GM23338 (cell line): ENCODE data around the gene FBXO31.

Source experiments
- CTCF ChIP-seq, 2 experiments: fragments of 200-600 bp in 1 of 2; sonication (generic) in 1 of 2; conservative IDR thresholded peaks; 2 replicates each; pipeline versions ENCODE4 v1.5.1 to v1.6.1; 2016 to 2017; ENCODE audit warnings: antibody characterized with exemption in 2 of 2, low read depth in 2 of 2, mild to moderate bottlenecking in 2 of 2, moderate library complexity in 1 of 2
- EZH2 ChIP-seq: fragments of 200-600 bp; sonication (generic); IDR thresholded peaks from one replicate; pipeline ENCODE4 v1.8.0; 2017; ENCODE audit warnings: antibody characterized with exemption, mild to moderate bottlenecking, low read depth; ENCODE audit not compliant: unreplicated experiment
- POLR2AphosphoS5 ChIP-seq: IDR thresholded peaks from 2 replicates; pipeline ENCODE4 v1.6.1; 2016; ENCODE audit warnings: antibody characterized with exemption, low read depth
- TF ChIP-seq, protein P1 (sequence below): IDR thresholded peaks from one replicate; pipeline ENCODE4 v1.6.1; 2018; ENCODE audit warnings: antibody characterized with exemption; ENCODE audit not compliant: unreplicated experiment

- TF ChIP-seq CTCF (conservative IDR thresholded peaks at IDR 0.05; ENCODE audit: low read depth in 2 of 2) = no peak
- TF ChIP-seq, protein P1, sequence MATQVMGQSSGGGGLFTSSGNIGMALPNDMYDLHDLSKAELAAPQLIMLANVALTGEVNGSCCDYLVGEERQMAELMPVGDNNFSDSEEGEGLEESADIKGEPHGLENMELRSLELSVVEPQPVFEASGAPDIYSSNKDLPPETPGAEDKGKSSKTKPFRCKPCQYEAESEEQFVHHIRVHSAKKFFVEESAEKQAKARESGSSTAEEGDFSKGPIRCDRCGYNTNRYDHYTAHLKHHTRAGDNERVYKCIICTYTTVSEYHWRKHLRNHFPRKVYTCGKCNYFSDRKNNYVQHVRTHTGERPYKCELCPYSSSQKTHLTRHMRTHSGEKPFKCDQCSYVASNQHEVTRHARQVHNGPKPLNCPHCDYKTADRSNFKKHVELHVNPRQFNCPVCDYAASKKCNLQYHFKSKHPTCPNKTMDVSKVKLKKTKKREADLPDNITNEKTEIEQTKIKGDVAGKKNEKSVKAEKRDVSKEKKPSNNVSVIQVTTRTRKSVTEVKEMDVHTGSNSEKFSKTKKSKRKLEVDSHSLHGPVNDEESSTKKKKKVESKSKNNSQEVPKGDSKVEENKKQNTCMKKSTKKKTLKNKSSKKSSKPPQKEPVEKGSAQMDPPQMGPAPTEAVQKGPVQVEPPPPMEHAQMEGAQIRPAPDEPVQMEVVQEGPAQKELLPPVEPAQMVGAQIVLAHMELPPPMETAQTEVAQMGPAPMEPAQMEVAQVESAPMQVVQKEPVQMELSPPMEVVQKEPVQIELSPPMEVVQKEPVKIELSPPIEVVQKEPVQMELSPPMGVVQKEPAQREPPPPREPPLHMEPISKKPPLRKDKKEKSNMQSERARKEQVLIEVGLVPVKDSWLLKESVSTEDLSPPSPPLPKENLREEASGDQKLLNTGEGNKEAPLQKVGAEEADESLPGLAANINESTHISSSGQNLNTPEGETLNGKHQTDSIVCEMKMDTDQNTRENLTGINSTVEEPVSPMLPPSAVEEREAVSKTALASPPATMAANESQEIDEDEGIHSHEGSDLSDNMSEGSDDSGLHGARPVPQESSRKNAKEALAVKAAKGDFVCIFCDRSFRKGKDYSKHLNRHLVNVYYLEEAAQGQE = no peak
- TF ChIP-seq EZH2 = no peak
- no peak for TF ChIP-seq POLR2AphosphoS5
These were observed 33.9 kb upstream of the FBXO31 start for GRCh38 chr16:87417528-87417910.
